GM13977 (cell line): ENCODE results near the gene CACNA2D4.

Source experiments
- DNase-seq: peaks from one replicate; pipeline ENCODE4 v3.0.0; 2012; ENCODE audit warnings: low spot score
- in situ Hi-C: fragments of 300-500 bp; cut with MboI; formaldehyde crosslinking; loops from one replicate; pipeline ENCODE4 v1.12.0; 2022; ENCODE audit warnings: low sequenced_read_pairs, low pct_unique_long_range_greater_than_20kb, mixed read lengths, inconsistent platforms; ENCODE audit not compliant: unreplicated experiment
- TF ChIP-seq, protein P1 (sequence below): IDR thresholded peaks from 2 replicates; pipeline ENCODE4 v1.5.1; 2012; ENCODE audit warnings: mild to moderate bottlenecking, control low read depth; ENCODE audit not compliant: insufficient read depth; ENCODE audit errors: extremely low read depth, missing control alignments

The CACNA2D4 gene

DNA sequence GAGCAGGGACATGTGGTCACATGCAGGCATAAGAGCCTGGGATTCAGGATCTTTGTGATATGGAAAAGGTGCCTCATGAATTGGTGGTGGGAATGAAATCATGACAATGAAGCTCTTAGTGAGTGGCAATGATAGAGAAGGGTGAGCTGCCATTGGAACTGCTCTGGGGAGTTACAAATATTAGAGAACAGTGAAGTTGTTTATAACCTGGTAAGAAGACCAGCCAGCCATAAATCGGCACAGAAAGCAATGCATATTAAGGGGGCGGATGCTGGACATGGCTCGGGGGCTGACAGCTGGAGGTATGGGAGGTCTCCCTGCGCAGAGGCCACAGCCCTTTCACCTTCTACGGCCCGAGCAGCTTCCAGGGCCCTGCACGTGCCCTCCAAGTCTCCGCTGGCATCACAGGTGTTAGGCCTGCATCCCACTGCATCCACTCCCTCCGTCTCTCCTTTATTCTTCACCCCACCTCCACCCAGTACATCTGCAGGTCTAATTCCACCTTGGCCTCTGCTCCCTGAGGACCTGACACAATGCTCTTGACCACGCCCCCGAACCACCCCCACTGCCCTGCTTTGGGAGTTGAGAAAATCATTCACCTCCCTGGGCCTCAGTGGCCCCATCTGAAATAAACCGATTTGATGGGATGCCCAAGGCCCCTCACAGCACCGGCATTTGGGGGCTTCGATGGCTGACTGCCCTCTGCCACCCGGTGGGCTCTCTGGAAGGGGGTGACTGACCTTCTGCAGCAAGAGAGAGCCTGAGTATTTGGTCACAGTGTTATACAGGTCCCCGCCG, 4.1 kb downstream of the CACNA2D4 start:
- in situ Hi-C loops, result no loop called here
- TF ChIP-seq, protein P1, sequence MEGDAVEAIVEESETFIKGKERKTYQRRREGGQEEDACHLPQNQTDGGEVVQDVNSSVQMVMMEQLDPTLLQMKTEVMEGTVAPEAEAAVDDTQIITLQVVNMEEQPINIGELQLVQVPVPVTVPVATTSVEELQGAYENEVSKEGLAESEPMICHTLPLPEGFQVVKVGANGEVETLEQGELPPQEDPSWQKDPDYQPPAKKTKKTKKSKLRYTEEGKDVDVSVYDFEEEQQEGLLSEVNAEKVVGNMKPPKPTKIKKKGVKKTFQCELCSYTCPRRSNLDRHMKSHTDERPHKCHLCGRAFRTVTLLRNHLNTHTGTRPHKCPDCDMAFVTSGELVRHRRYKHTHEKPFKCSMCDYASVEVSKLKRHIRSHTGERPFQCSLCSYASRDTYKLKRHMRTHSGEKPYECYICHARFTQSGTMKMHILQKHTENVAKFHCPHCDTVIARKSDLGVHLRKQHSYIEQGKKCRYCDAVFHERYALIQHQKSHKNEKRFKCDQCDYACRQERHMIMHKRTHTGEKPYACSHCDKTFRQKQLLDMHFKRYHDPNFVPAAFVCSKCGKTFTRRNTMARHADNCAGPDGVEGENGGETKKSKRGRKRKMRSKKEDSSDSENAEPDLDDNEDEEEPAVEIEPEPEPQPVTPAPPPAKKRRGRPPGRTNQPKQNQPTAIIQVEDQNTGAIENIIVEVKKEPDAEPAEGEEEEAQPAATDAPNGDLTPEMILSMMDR, result no peak
- DNase-seq, result peak; percentile 15

DNA sequence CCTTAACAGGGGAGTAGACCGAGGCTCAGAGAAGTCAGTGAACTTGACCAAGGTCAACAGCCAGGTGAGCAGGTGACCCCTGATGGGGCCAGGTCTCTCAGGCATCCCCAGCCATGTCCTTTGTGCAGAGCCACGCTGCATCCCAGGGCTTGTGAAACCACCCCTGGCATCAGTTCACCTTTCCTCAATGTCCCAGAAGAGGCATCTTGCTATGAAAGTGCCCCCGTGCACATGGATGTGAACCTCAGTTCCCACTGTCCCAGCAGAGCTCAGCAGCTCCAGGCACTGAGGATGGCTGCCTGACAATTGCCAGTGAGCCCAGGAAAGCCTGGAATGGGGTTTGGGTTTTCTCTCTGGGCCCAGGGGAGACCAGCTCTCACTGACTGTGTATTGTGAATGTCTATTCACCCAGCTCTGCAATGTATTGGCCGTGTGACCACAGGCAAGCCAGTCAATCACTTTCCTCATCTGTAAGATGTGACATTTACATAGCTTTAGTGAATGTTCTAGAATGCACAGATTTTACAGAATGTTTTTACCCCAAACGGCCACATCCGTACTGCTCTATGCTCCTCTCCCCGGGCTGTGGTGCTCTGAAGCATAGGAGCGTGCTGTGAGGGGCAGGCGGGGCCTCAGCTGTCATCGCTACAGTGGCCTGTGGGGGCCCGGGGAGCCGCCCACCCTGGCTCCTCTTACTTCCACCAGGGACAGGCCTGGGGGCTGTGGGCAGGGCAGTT, 4.9 kb downstream of the CACNA2D4 start:
- peak; percentile 16 for DNase-seq
- in situ Hi-C loops, result no loop called here
- TF ChIP-seq, protein P1, result no peak

DNA sequence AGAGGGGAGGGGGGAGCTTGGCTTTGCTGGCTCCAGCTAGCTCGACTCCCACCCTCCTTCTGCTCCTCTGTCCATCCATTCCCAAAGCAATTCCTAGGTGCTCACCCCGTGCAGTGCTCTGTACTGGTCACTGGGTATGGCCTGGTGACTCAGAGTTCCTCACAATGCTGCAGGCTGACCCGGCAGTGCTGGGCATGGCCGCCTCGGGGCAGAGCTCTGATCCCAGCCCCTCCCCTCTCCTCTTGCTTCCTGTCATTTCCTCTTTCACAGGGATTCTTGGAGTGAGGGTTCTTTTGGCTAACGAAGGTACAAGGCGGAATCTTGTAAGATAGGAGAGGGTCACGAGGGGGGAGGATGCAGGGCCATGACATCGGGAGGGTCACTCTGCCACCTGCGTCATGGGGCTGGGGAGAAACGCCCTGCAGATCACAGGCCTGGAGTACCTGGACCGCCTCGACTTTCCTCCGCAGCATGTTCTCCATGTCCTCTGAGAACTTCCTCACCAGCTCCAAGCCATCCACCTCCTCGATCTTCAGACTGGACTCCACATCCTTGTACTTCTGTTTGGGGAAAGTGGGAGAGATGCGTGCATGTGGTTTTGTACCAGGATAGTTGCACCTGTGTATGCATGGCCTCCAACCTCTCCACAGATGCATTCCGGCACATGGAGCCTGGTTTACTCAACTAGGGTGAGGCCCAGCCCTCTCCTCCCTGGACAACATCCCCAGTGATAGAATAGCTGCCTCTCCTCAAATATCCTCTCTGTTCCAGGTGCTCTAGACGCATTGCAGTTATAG, 5.7 kb downstream of the CACNA2D4 start:
- TF ChIP-seq, protein P1, result no peak
- DNase-seq, result peak; percentile 14
- in situ Hi-C loops, result no loop called here

DNA sequence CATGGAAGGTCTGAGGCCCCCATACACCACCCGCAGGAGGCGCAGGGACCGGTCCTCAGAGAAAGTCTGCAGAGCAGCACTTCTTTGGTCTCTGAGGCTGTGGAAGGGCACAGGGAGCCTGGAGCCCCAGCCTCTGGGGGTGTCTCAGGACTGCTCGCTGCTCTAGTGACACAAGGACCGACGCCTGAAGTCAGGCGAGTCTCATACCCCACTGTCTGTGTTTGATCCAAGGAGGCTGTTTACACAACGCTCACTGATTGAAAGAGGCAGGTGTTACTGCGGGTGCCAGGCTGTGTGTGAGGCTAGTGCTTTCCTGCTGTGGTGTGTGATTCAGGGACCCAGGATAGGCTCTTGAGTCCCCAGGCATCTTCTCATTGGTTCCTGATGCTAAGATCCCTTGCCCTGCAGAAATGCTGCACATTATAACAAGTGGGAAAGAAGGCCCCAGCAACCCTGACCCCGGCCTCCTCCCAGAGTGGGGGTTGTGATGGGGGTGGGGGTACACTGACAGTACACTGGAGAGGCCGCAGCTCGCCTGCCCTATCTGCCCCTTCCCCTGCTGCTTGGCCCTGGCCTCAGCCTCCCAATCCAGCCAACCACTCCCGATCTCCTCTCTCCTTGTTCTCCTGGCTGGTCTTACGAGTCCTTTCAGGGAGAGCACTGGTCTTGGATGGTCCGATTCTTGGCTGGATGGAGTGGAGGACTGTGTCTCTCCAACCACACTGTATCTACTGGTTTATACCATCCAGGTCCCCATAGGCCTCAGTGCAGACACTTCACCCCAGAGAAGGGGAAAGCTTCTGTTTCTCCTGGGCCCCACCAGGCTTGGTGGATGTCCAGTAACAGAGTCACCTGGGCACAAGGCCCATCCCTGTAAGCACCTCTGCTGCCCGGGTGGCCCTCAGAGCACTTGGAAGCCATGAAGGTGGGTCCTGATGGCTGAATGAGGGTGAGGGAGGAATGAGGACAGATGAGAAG, 6.6 kb downstream of the CACNA2D4 start:
- TF ChIP-seq, protein P1, result no peak
- in situ Hi-C loops, result no loop called here
- DNase-seq, result no peak

DNA sequence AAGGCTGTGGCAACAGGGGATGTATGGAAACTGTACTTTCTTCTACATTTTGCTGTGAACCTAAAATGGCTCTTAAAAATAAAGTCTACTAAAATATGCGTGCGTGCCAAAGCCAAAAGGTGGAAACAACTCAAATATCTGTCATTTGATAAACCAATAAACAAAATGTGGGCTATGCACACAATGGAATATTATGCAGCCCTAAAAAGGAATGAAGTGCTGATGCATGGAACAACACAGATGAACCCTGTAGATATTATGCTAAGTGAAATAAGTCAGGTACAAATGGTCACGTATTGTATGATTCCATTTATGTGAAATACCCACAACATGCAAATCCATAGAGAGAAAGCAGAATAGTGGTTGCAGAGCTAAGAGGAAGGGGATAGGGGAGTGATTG, 8.0 kb downstream of the CACNA2D4 start:
- no peak for DNase-seq
- in situ Hi-C loops, result no loop called here
- TF ChIP-seq, protein P1, result no peak

DNA sequence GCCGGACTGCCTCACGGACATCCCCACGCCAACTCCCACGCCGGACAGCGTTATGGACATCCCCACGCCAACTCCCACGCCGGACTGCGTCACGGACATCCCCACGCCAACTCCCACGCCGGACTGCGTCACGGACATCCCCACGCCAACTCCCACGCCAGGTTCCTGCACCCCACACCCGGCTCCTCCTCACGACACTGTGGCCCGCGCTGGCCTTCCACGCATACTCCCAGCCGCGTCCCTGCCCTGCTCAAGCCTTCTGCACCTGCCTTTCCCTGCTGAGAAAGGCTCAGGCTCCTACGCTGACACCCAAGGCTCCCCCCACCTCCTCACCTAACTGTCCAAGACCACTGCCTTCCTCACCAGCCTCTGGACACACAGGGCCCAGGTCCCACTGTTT, 9.7 kb downstream of the CACNA2D4 start:
- no peak for DNase-seq
- TF ChIP-seq, protein P1, result no peak
- in situ Hi-C loops, result no loop called here
